ENCODE results near the gene DOCK1.

Gene DOCK1

DNA sequence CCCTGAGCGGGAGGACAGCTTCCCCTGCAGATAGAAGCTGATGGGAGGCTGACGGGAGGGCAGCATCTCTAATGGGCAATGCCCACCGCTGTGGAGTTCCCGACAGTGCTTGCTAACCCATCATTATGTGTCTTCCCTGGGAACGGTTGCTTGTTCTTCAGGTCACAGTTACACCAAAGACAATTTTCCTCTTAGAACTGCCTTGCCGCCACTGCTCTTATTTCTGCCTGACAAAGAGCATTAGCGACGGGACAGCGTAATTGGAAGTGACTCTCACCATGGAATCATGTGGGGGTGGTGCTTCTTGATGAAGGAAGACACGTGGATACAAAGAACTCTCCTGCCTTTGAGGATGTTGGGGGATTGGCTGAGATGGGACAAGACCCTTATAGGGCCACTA is 562.6 kb downstream of the DOCK1 start:
- no peak for DNase-seq (ENCODE audit: low spot score)

DNA sequence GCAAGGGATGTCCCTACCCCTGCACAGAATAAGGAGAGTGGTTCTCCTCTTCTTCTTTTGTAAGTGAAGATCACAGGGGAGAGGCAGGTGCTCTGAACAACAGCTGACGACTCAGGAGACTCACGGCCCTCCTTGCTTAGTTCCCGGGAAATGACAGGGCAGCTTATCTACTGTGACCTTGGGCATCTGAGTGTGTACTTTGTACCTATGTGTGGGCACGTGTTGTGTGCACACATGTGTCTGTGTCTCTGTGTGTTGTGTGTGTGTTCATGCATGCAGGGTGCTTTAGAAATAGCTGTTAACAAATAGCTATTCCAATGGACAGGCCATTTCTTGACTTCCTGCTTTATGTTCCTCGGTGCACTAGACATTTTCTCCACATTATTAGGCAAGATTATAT is 563.4 kb downstream of the DOCK1 start:
- no peak for DNase-seq (ENCODE audit: low spot score)

DNA sequence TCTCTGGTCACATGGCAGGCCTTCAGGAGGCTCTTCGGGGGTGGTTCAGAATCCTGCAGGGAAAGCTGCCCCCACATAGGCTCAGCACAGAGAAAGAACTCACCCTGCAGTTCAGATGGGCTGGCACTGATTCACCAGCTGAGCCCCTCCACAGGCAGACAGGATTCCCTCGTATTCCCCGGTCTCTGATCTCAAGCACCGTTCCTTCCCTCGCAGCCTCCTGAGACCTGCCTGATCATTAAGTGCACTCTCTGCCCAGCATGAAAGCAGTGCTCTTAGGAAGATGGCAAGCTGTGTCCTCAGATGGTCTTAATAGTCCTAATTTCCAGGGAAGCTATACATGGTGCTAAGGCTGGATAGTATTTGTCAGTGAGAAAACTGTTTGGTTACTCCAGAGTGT is 565.7 kb downstream of the DOCK1 start:
- DNase-seq (ENCODE audit: low spot score), result no peak

DNA sequence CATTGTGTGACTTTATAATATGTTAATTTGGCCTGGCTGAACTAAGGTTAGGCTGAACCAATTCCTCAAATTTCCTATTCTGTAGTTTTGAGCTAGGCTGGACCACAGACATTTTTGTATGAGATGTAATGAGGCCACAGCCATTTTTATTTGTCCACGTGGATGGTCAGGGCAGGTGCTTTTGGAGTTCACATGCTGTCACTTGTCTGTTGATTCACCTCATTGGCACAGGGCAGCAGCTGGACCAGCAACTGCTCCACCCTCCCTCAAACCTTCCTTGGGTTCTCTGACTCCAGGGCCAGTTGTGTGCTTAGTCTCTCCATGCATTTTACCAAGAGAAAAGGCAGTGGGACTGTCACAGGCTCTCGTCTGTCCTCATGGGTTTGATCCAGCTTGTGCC is 567.7 kb downstream of the DOCK1 start:
- no peak for DNase-seq (ENCODE audit: low spot score)

DNA sequence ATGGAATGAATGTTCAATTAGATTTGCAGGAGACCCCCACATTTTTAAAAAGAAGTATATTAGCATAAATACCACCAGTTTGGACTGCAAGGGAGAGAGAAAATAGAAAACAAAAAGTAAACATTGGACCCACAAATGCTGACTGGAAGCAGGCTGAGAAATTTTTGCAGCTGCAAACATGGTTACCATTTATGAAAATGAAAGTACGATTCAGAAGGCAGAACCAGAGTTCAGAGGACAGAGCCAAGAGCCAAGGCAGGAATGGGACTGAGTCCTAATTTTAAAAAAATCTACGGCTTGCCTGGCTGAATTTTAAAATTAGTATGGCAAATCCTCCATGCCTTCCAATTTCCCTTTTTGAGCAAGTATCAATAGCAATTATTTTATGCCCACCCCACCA is 569.3 kb downstream of the DOCK1 start:
- no peak for DNase-seq (ENCODE audit: low spot score)

DNA sequence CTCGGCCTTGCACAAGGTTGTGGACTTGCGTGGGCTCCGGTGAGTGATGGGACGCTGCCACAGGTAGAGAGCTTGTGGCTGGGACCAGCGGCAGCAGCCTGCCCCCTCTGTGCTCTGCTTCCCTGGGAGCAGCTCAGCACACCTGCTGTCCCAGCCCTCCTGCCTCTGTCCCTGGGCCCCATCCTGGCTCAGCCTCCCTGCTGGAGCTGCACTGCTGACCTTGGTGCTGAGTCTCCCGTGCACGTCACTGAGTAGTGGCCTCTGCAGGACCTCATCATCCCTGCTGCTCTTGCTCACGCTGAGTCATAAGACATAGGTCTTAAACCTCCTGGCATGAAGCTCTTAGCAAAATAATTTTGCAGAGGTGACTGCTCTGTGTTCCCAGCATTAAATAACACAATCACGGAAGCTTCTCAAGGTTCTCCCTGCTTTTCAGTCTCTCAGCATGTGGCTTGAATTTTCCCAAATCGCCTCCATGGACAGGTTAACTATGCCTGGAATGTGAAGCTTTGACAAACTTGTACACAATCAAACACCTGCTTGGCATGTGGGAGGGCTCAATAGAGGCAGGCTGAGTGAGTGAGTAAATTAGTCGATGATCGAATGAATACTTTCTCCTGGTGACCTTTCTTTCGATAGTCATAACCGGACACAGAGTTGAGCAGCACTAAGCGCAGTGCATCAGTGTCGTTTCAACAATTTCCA is 580.1 kb downstream of the DOCK1 start:
- no peak for DNase-seq (ENCODE audit: low spot score)

DNA sequence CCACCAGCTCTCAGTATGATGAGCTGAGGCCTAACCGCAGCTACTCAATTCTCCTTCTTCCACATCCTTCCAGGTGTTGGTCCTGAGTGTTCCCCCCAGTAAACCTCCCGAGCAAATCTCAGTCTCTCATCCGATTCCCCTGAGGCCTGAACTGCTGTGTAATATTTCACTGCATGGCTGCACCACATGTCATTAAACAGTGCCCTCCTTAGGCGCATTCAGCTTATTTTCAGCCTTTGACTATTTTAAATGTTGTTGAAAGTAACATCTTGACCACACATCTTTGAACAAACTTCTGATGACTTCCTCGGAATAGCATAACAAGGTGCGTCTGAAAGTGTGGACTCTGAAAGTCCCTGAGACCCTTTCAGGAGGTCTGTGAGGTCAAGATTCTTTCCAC is 581.1 kb downstream of the DOCK1 start:
- DNase-seq (ENCODE audit: low spot score), result no peak

DNA sequence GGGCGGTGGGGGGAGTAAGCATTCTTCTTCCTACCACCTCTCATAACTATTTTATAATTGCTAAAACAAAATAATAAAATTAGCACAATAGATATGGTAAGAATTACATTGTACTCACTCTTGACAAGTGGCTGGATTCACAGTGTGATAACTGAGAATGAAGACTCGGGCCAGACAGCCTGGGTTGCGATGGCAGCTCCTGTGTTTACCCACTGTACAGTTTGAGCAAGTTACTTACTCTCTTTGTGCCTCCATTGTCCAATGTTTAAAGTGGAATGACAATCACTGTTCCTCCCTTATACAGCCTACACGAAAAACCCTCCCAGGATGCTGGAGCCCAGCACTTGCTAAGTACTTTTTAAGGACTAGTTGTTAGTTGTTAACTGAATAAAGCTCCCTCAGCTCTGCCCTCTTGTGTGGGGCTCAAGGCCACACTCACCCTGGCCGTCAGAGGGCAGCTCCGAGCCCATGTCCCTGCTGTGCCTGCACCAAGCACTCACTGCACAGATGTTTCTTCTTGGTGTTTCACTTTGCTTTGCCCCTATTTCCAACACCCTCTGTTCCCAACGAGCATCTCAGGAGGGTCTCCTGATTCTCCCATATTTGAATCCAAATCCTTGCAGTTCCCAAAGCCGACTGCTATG is 587.5 kb downstream of the DOCK1 start:
- DNase-seq (ENCODE audit: low spot score), result no peak

DNA sequence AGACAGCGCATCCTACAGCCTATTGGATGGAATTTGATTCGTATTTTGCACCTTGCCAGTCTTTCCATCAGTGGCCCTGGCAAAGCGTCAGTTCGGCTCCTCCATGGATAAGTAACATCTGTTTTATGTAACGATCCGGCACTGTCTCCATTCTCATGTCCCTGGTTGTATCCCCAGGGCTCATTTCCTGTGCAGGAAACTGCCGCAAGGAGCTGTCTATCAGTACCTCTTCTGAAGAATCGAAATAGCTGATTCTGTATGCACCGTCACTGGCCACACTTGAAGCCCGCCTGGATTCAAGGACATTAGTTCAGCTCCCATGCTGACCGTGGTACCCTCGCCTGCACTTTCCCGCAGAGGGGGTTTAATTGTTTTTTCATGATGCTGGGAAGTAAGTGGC is 590.8 kb downstream of the DOCK1 start:
- DNase-seq (ENCODE audit: low spot score), result no peak

DNA sequence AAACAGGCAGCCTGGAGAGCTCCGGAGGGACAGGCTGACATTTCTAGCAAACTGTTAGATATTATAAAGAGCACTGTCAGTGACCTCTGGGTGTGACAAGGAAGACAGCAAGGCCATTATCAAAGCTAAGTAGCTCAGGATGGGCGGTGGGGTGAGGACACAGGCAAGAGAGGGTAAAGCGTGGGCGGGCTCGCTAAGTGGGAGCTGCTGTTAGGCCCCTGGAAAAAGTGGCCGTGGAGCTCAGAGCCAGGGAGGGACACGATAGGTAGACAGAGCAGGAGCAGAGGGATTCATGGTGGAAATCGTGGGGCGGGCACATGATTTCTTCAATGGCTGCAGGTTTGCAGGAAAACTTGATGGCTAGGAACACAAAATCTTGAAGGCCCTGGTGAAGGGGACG is 592.5 kb downstream of the DOCK1 start:
- DNase-seq (ENCODE audit: low spot score), result no peak

DNA sequence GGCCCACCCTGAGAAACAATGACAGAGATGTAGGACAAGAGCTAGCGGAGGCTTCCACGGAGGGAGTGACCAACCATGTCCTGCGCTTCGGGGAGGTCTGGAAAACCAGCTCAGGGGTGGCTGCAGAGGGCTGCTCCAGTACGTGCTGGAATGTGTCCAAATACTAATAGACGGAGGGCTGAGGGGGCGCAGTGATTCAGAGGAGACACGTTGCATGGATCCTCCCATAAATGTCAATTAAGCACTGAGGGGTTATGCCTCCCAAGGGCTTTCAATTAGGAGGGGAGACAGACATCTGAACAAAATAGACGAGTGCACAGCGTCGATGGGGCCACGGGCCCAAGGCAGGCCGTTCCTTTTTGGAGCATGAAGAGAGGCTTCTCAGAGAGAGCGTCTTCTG is 592.9 kb downstream of the DOCK1 start:
- no peak for DNase-seq (ENCODE audit: low spot score)

DNA sequence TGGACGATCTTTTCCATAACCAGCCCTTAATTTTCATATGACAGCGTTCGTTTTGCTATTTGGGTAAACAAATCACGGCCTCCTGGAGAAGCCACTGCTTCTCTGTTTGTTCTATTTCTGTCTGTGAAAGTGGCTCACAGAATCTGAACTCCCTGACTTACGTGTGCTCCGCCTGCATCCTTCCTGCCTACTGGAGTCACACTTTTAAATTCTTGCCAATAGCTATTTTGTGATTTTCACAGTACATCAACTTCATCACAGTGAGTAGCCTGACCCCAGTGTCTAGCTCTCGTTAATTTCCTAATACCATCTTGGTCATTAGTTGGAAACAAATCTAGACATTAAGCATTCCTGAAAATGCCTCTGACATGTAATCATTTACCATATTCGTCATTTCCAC is 594.9 kb downstream of the DOCK1 start:
- no peak for DNase-seq (ENCODE audit: low spot score)

Measured in Ammon's horn (tissue), 1 donor.